A673 (cell line): ENCODE results near the gene CORO7.

Experiments
- CTCF ChIP-seq: fragments of 300-800, 200-600 bp; sonication (generic); conservative IDR thresholded peaks from 2 replicates; pipeline ENCODE4 v1.5.1; 2017; ENCODE audit warnings: low read depth, mild to moderate bottlenecking, antibody characterized with exemption, low read length, moderate library complexity, mixed read lengths
- EZH2 ChIP-seq: fragments of 200-600 bp; sonication (generic); IDR thresholded peaks from 2 replicates; pipeline ENCODE4 v1.6.1; 2017; ENCODE audit warnings: borderline replicate concordance, low read depth, mild to moderate bottlenecking, mixed read lengths, antibody characterized with exemption, low read length; ENCODE audit not compliant: poor library complexity, severe bottlenecking

GRCh38 chr16:4362476-4363135, 53.8 kb downstream of the CORO7 start:
- no peak for TF ChIP-seq CTCF
- no peak for TF ChIP-seq EZH2
